Retina (tissue), 1 donor: ENCODE results near the gene ZGLP1.

ENCODE experiments used
- DNase-seq: peaks from one replicate; pipeline ENCODE4 v3.0.0-alpha.2; 2016

ZGLP1 gene

DNA sequence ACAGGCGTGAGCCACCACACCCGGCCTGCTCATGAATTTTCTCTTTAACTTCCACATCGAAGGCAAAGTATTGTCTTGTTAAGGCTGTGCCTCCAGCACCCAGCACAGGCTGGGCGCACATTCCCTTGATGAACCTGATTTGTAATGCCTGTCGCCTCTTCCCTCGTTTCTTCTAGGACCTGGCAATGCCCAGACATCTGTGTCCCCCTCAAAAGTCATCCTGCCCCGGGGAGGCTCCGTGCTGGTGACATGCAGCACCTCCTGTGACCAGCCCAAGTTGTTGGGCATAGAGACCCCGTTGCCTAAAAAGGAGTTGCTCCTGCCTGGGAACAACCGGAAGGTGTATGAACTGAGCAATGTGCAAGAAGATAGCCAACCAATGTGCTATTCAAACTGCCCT, 35.0 kb downstream of the ZGLP1 start:
- no peak for DNase-seq

DNA sequence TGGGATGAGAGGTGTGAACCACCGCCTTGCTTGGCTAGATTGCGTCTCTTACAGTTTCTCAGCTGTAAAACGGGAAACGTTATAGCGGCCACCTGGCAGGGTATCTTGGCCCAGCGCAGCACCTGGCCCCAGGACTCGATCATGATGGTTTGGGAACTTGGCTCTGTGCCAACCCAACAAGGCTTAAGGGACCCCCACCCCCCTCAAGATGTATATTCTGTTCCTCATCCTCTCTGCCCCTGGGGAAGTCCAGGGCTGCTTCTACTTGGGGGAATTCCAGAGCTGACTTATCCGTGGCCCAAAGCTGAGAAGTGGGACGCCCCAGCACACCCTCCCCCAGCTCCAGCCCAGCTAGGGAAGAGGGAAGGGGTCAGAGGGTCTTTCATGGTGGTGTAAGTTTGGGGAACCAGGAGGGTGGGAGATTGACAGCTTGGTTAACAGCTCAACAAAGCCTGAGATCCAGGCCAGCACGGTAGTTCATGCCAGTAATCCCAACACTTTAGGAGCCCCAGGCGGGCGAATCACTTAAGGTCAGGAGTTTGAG, 38.0 kb downstream of the ZGLP1 start:
- DNase-seq, result peak; percentile 13

DNA sequence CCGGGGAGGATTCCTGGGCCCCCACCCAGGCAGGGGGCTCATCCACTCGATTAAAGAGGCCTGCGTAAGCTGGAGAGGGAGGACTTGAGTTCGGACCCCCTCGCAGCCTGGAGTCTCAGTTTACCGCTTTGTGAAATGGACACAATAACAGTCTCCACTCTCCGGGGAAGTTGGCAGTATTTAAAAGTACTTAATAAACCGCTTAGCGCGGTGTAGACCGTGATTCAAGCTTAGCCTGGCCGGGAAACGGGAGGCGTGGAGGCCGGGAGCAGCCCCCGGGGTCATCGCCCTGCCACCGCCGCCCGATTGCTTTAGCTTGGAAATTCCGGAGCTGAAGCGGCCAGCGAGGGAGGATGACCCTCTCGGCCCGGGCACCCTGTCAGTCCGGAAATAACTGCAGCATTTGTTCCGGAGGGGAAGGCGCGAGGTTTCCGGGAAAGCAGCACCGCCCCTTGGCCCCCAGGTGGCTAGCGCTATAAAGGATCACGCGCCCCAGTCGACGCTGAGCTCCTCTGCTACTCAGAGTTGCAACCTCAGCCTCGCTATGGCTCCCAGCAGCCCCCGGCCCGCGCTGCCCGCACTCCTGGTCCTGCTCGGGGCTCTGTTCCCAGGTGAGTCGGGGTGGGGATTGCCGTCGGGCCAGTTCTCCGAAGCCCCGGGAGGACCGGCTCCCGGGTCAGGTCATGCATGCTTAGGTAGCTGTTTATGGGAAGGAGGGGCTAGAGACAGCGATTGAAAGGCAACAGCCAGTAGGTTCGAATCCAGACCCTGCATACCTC, 38.8 kb downstream of the ZGLP1 start, which contains the start of gene ICAM1:
ICAM1 (plus strand) TSS at position 505 of the 779 bp plus-strand sequence; CDS start at position 545, 40 bp downstream.
- DNase-seq, result peak; percentile 38

DNA sequence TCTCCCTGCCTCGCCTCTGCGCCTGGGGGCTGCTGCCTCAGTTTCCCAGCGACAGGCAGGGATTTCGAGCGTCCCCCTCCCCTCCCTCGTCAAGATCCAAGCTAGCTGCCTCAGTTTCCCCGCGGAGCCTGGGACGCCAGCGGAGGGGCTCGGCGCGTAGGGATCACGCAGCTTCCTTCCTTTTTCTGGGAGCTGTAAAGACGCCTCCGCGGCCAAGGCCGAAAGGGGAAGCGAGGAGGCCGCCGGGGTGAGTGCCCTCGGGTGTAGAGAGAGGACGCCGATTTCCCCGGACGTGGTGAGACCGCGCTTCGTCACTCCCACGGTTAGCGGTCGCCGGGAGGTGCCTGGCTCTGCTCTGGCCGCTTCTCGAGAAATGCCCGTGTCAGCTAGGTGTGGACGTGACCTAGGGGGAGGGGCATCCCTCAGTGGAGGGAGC, 39.4 kb downstream of the ZGLP1 start:
- DNase-seq, result no peak

DNA sequence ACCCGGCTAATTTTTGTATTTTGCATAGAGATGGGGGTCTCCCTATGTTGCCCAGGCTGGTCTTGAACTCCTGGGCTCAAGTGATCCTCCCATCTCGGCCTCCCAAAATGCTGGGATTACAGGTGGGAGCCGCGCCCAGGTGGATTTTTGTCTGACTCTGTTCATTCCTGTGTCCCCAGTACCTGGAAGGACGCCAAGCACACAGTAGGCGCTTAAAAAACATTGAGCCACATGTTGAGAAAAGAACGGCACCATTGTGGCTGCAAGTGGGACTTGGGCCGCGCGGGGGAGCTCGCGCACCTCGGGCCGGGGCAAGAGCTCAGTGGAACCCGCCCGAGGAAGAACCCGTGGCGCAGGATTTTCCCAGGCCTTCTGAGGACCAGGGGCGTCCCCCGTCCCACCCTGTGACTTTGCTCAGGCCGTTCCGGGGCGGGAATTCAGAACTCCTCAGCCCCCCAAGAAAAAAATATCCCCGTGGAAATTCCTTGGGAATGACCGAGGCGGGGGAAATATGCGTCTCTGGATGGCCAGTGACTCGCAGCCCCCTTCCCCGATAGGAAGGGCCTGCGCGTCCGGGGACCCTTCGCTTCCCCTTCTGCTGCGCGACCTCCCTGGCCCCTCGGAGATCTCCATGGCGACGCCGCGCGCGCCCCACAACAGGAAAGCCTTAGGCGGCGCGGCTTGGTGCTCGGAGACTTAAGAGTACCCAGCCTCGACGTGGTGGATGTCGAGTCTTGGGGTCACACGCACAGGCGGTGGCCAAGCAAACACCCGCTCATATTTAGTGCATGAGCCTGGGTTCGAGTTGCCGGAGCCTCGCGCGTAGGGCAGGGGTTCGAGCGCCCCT, 40.1 kb downstream of the ZGLP1 start:
- DNase-seq, result peak; percentile 86

DNA sequence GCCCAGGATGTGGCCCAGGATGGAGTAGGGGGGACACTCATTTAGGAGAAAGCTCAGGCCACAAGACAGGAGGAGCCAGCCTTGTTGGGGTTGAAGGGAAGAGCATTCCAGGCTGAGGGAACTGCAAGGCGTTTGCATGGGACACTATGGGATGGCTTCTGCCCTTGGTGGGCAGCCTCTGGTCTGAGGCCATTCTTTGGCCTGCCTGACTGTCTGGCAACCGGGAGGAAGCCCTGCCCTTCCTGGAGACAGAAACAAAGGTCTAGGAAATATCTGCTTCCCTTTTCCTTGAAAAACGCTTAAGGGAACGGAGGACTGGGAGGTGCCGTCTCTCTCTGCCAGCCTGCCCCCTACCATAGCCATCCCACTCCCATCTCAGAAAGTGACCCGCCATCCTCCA, 41.5 kb downstream of the ZGLP1 start:
- no peak for DNase-seq

DNA sequence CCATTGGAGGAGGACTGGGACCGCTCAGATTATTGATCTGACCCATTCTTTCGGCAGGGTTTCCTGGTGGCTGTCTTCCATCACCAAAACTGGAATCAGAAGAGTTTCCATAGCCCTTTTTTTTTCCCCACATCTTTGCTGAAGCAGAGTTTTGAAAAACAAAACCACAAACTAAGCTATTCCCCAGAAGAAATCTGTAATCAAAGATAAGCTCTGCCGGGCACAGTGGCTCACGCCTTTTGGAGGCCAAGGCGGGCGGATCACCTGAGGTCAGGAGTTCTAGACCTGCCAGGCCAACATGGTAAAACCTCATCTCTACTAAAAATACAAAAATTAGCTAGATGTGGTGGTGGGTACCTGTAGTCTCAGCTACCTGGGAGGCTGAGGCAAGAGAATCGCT, 42.9 kb downstream of the ZGLP1 start:
- no peak for DNase-seq

DNA sequence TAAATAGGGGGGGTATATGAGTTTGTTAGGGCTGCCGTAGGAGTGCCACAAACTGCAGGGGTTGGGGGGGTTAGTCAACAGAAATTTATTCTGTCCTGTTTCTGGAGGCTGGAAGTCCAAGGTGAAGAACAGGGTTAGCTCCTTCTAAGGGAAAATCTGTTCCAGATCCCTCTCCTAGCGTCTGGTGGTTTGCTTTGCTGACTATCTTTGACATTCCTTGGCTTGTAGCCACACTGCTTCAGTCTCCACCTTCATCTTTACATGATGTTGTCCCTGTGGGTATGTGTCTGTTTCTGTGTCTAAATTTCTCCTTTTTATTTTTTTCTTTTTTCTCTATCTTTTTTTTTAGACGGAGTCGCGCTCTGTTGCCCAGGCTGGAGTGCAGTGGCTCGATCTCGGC, 46.8 kb downstream of the ZGLP1 start:
- DNase-seq, result no peak

DNA sequence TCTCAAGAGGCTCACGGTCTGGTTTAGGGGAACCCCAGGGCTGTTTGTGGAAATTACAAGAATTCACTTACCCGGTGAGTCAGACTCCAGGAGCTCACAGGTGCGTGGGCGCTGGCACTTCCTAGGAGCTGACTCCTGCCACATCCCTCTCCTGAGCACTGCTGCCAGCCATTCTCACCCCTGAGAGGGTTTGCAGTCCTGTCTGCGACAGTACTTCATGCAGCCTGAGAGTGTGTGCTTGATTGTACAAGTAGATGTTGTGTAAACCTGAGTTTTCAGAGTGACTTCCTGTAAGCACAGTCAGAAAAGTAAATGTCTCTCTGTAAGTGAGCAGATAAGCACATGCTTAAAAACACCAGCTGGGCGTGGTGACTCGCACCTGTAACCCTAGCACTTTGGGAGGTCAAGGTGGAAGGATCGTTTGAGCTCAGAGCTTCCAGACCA, 49.5 kb downstream of the ZGLP1 start:
- DNase-seq, result no peak

DNA sequence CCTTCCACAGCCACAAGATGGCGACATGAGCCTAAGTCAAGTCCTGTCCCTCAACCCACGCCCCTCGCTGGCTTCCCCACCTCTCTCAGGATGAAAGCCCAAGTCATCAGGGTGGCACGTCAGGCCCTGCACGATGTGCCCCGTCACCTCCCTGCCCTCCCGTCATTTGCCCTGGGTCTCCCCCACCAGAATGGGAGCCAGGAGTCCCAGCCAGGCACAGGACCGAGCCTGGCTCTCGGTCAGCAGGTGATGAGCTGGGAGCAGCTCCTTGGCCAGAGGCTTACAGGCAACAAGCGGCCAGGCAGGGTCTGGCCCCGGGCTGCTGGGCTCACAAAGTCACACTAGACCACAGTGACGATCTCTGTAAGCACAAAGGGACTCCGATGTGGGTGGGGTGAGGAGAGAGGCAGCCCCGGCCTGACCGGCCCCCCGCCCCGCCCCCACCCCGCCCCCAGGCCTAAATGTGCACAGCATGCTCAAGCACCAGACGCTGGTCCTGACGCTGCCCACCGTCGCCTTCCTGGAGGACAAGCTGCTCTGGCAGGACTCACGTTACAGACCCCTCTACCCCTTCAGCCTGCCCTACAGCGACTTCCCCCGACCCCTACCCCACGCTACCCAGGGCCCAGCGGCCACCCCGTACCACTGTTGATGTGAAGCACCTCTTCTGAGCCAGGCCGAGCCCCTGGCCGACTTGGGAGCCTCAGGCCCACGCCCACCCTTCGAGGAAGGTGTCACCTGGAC, 50.3 kb downstream of the ZGLP1 start:
- DNase-seq, result peak; percentile 78

DNA sequence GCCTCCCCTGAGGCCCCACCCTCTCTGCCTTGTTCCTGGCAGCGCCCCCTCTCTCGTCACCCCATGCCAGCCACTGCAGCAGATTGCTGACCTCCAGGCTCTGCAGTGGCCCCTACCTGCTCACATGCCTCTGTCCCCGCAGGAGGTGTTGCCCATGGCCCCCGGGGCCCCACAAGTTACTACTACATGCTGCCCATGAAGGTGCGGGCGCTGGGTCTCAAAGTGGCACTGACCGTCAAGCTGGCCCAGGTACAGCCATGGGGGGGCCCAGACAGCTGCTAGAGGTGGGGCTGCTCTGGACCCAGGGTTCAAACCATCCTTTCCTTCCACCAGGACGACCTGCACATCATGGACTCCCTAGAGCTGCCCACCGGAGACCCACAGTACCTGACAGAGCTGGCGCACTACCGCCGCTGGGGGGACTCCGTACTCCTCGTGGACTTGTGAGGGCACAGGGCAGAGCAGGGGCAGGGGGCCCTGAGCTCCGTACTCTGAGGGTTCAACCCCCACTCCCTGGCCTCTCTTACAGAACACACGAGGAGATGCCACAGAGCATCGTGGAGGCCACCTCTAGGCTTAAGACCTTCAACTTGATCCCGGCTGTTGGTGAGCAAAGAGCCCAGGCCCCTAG, 51.4 kb downstream of the ZGLP1 start:
- DNase-seq, result no peak

DNA sequence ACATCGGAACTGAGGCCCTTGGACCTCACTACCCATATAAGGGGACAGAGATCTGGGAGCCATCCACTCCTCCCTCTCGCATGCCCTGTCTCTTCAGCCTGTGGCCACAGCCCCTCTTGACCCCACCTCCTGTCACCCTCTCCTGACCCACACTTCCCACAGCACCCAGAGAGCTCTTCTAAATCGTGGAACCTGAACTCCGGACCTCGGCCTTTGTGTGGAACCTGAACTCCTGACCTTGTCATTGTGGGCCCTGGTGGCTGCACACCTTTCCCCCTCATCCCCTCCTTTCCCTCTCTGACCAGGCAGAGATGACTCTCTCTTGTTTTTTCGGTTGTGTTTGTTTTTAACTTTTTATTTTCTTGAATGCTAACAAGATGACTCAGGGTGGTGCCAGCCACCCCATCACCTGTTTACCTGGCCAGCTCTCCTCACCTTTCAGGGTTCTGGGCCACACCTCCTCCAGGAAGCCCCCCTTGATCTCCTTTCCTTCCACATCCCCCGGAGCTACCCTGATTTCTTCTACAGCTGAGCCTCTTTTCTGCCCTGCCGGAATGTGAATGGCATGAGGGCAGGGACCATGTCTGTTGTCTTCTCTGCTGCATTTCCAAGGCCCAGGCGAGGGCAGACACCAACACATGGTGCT, 52.5 kb downstream of the ZGLP1 start:
- DNase-seq, result no peak

DNA sequence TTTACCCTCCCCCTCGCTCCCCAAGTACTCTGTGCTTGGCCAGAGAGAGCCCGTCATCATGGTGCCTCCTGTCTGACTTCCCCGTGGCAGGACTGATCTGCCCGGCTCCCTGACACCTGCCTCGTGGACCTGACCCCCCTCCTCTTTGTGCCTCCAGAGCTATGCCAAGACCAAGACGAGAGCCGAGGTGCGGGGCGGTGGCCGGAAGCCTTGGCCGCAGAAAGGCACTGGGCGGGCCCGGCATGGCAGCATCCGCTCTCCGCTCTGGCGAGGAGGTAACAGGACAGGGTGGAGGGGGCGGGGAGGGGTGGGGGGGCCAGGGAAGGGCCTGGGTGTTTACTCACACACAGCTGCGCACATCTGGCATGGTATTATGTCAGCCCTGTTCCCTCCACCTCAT, 53.1 kb downstream of the ZGLP1 start:
- DNase-seq, result no peak

DNA sequence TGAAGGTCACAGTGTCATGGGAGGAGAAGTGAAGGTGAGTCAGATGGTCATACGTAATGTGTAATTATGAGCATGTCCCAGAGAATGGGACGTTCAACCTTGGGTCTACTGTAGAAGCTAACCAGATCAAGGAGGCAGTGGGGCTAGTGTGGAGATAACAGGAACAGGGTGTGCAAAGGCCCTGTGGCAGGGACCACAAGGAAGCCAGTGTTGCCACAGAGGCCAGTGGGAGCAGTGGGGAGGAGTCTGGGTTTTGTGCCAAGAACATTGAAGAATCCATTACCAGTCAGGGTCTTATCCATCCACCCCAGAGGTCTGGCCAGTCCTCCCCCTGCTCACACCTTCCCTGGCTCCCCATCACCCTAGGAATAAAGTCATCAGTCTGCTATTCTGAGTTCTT, 54.3 kb downstream of the ZGLP1 start:
- no peak for DNase-seq
